Gastrocnemius medialis (tissue), 4 donors: ENCODE measurements around the gene WDR82.

ENCODE experiments used
- CTCF ChIP-seq, 5 experiments: fragments of 450-650 bp in 3 of 5; fragments of 200-600 bp in 2 of 5; sonication (generic) in 2 of 5; IDR thresholded peaks in 4 of 5; conservative IDR thresholded peaks in 1 of 5; 1 replicate in 4 of 5; 2 replicates in 1 of 5; pipeline ENCODE4 v1.5.1; 2016 to 2019; ENCODE audit warnings: antibody characterized with exemption in 5 of 5, mild to moderate bottlenecking in 3 of 5, moderate library complexity in 3 of 5
- POLR2A ChIP-seq, 2 donors: fragments of 450-650 bp; IDR thresholded peaks; one replicate each; pipeline ENCODE4 v1.6.1; 2017; ENCODE audit warnings: antibody characterized with exemption in 2 of 2, mild to moderate bottlenecking in 2 of 2, moderate library complexity in 2 of 2

- no peak for TF ChIP-seq CTCF (IDR thresholded peaks at IDR 0.05 in 4 of 5, conservative IDR thresholded peaks at IDR 0.05 in 1 of 5)
- TF ChIP-seq POLR2A (IDR thresholded peaks at IDR 0.05): no peak
Measured at GRCh38 chr3:52230461-52230860, 48.0 kb downstream of the WDR82 start.
